RWPE1 (cell line): ENCODE results near the gene CCDC9B.

Experiments
- CTCF ChIA-PET: fragments of 350-600 bp; sonication (Branson Sonifier 250); formaldehyde crosslinking; extraction: SDS; loops from one replicate; lab custom pipeline; 2021; lab: Yijun Ruan, JAX
- POLR2A ChIA-PET: fragments of 400-600 bp; formaldehyde crosslinking; extraction: SDS; loops from one replicate; lab custom pipeline; 2020; ENCODE audit warnings: antibody characterized with exemption; ENCODE audit not compliant: low non-redundant PET; lab: Yijun Ruan, JAX
- DNase-seq: peaks from one replicate; pipeline ENCODE4 v3.0.0; 2012; ENCODE audit warnings: low spot score
- H3K27ac ChIP-seq: fragments of 450-650 bp; 2 replicates; pipeline ENCODE4 v1.5.1; 2017
- CTCF ChIP-seq: fragments of 450-650 bp; conservative IDR thresholded peaks from 2 replicates; pipeline ENCODE4 v1.5.1; 2017; ENCODE audit warnings: low read depth, mild to moderate bottlenecking

Gene CCDC9B

GRCh38 chr15:40381818-40382529, 41.2 kb upstream of the CCDC9B start:
- TF ChIP-seq CTCF, result no peak
- DNase-seq, result no peak
- ChIA-PET POLR2A (no interaction called here), CTCF (interaction anchor here (1.9 kb wide), 1 partner anchor 15 kb away, joined by 4 read pairs; no protein-coding TSS in a partner anchor)
- H3K27ac ChIP-seq, result peak overlapping the region; percentile 79

GRCh38 chr15:40380636-40381035, 39.9 kb upstream of the CCDC9B start:
- POLR2A ChIA-PET, result no interaction called here
- DNase-seq, result no peak
- no peak for TF ChIP-seq CTCF
- CTCF ChIA-PET, result no interaction called here
- H3K27ac ChIP-seq, result peak overlapping the region; percentile 91

- CTCF ChIA-PET, result interaction anchor here (0.6 to 0.9 kb wide), 3 partner anchors 42 to 70 kb away, joined by 3 read pairs; no protein-coding TSS in a partner anchor
- TF ChIP-seq CTCF, result no peak
- DNase-seq, result peak; percentile 95
- peak overlapping the region; percentile 91 for H3K27ac ChIP-seq
- POLR2A ChIA-PET, result no interaction called here
These were observed 39.1 kb upstream of the CCDC9B start for GRCh38 chr15:40379853-40380252.

- peak overlapping the region; percentile 91 for H3K27ac ChIP-seq
- DNase-seq, result no peak
- no peak for TF ChIP-seq CTCF
- ChIA-PET POLR2A (interaction anchor here (0.7 kb wide), 1 partner anchor 1010 kb away, joined by 6 read pairs; no protein-coding TSS in a partner anchor), CTCF (interaction anchor here (0.8 to 1.2 kb wide), 3 partner anchors 12 to 70 kb away, joined by 3 to 7 read pairs (median 3); no protein-coding TSS in a partner anchor)
These were observed 38.6 kb upstream of the CCDC9B start for GRCh38 chr15:40379374-40379773.

GRCh38 chr15:40377606-40378005, 36.9 kb upstream of the CCDC9B start:
- ChIA-PET POLR2A (no interaction called here), CTCF (interaction anchor here (1.2 kb wide), 1 partner anchor 9 kb away, joined by 5 read pairs; no protein-coding TSS in a partner anchor)
- no peak for DNase-seq
- no peak for TF ChIP-seq CTCF
- H3K27ac ChIP-seq, result no peak overlapping the region

GRCh38 chr15:40372981-40373380, 32.2 kb upstream of the CCDC9B start:
- ChIA-PET CTCF (interaction anchor here (0.9 to 1.4 kb wide), 2 partner anchors 49 to 94 kb away, joined by 3 to 5 read pairs; no protein-coding TSS in a partner anchor), POLR2A (no interaction called here)
- no peak for DNase-seq
- TF ChIP-seq CTCF, result no peak
- H3K27ac ChIP-seq, result no peak overlapping the region
